ENCODE results near the gene GAB2.

- TF ChIP-seq TAF1 (IDR thresholded peaks at IDR 0.05; ENCODE audit: borderline replicate concordance, insufficient read depth, low read length), result no peak
- TF ChIP-seq REST (IDR thresholded peaks at IDR 0.05; ENCODE audit: insufficient read depth in 1 of 2, low read depth in 2 of 2, low read length in 2 of 2), result no peak
- no peak for TF ChIP-seq POLR2AphosphoS5 (IDR thresholded peaks at IDR 0.05; ENCODE audit: low read depth, low read length)
- TF ChIP-seq FOXP2 (optimal IDR thresholded peaks at IDR 0.05; ENCODE audit: borderline replicate concordance, extremely low read depth, extremely low read length, insufficient read depth), result no peak
Observed at GRCh38 chr11:78234006-78234405, 183.6 kb downstream of the GAB2 start.
